Tibial nerve (tissue), 4 donors: ENCODE results near the gene NPSR1.

Source experiments
- EP300 ChIP-seq, 2 donors: sonication (generic); formaldehyde crosslinking; IDR thresholded peaks; one replicate each; pipeline ENCODE4 v1.6.1; 2017; ENCODE audit warnings: antibody characterized with exemption in 2 of 2, mild to moderate bottlenecking in 1 of 2
- POLR2A ChIP-seq, 2 donors: fragments of 450-650 bp; IDR thresholded peaks; one replicate each; pipeline ENCODE4 v1.6.1; 2017; ENCODE audit warnings: antibody characterized with exemption in 2 of 2, mild to moderate bottlenecking in 2 of 2, moderate library complexity in 2 of 2
- TF ChIP-seq, protein P1 (sequence below), 5 experiments: fragments of 200-600 bp in 3 of 5; fragments of 450-650 bp in 2 of 5; sonication (generic) in 3 of 5; IDR thresholded peaks; one replicate each; pipeline ENCODE4 v1.5.1; 2016 to 2019; ENCODE audit warnings: antibody characterized with exemption in 5 of 5, mild to moderate bottlenecking in 3 of 5, moderate library complexity in 2 of 5

DNA sequence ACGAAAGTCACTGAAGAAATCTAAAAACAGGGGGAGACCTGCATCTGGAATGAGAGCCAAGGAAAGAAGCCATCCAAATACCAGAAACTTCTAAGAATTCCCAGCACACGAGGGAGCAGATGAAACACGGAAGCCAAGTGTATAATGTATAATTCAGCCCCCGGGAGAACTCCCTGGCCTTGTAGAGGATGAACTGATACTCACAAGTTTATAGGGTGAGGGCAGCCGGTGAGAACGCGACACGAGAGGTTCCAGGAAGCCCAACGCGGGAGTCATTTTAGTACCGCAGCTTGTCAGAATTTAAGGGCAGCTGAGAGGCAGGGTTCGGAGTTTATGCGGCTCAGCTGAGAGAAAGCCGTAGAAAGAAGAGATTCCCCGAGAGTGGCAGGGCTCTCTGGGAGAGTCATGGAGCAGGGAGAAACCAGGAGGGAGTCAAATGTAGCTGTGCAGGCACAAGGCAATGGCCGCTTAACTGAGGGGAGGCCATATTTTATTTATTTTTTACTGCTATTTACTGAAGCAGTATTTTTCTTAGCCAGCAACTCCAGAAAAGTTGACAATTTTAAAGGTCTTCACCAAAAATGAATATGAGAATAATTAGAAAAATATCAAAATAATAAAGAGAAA, 164.0 kb downstream of the NPSR1 start:
- TF ChIP-seq, protein P1, sequence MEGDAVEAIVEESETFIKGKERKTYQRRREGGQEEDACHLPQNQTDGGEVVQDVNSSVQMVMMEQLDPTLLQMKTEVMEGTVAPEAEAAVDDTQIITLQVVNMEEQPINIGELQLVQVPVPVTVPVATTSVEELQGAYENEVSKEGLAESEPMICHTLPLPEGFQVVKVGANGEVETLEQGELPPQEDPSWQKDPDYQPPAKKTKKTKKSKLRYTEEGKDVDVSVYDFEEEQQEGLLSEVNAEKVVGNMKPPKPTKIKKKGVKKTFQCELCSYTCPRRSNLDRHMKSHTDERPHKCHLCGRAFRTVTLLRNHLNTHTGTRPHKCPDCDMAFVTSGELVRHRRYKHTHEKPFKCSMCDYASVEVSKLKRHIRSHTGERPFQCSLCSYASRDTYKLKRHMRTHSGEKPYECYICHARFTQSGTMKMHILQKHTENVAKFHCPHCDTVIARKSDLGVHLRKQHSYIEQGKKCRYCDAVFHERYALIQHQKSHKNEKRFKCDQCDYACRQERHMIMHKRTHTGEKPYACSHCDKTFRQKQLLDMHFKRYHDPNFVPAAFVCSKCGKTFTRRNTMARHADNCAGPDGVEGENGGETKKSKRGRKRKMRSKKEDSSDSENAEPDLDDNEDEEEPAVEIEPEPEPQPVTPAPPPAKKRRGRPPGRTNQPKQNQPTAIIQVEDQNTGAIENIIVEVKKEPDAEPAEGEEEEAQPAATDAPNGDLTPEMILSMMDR (IDR thresholded peaks at IDR 0.05) = no peak
- TF ChIP-seq POLR2A (IDR thresholded peaks at IDR 0.05) = no peak
- no peak for TF ChIP-seq EP300 (IDR thresholded peaks at IDR 0.05)
